Neural cell (in vitro differentiated cells): ENCODE data around the gene TSPOAP1. TPM values are rescaled to one million over a fixed set of nuclear protein-coding genes. Genes with fewer than 3 reads are reported as not detected.

Source experiments
- H2AFZ ChIP-seq: fragments of 200-600, 300-800 bp; sonication (generic), shearing (Covaris generic); 2 replicates; pipeline ENCODE4 v1.6.0; 2014; ENCODE audit warnings: low read depth, mild to moderate bottlenecking, antibody characterized with exemption, low read length, moderate library complexity
- H3F3A ChIP-seq: fragments of 200-600 bp; shearing (Covaris generic); 2 replicates; pipeline ENCODE4 v1.6.1; 2016; ENCODE audit warnings: mild to moderate bottlenecking, moderate library complexity, mixed read lengths, antibody characterized with exemption, low read length; ENCODE audit not compliant: insufficient read depth, poor library complexity, severe bottlenecking
- H3K27ac ChIP-seq: fragments of 200-600, 300-800 bp; sonication (generic), shearing (Covaris generic); 2 replicates; pipeline ENCODE4 v1.5.1; 2014; ENCODE audit warnings: mild to moderate bottlenecking, low read length, moderate library complexity
- H3K27me3 ChIP-seq: fragments of 300-800, 200-600 bp; sonication (generic), shearing (Covaris generic); 2 replicates; pipeline ENCODE4 v1.6.0; 2014; ENCODE audit warnings: mild to moderate bottlenecking, low read depth, low read length, moderate library complexity; ENCODE audit not compliant: insufficient read depth
- H3K36me3 ChIP-seq: fragments of 300-800, 200-600 bp; sonication (generic), shearing (Covaris generic); 2 replicates; pipeline ENCODE4 v1.5.1; 2014; ENCODE audit warnings: mild to moderate bottlenecking, antibody characterized with exemption, low read length, moderate library complexity; ENCODE audit not compliant: insufficient read depth
- H3K4me2 ChIP-seq: fragments of 300-800, 200-600 bp; sonication (generic), shearing (Covaris generic); 2 replicates; pipeline ENCODE4 v1.6.0; 2014; ENCODE audit warnings: mild to moderate bottlenecking, low read length
- H3K4me3 ChIP-seq: fragments of 300-800, 200-600 bp; sonication (generic), shearing (Covaris generic); 2 replicates; pipeline ENCODE4 v1.5.1; 2014; ENCODE audit warnings: mild to moderate bottlenecking, low read length, moderate library complexity
- H3K79me2 ChIP-seq: fragments of 200-600 bp; shearing (Covaris generic); replicated peaks from 2 replicates; pipeline ENCODE4 v1.6.0; 2014; ENCODE audit warnings: mild to moderate bottlenecking, low read length, moderate library complexity; ENCODE audit not compliant: insufficient read depth
- H3K9ac ChIP-seq: fragments of 300-800, 200-600 bp; sonication (generic), shearing (Covaris generic); 2 replicates; pipeline ENCODE4 v1.6.1; 2016; ENCODE audit warnings: mild to moderate bottlenecking, low read length, mixed read lengths
- H3K9me2 ChIP-seq: fragments of 200-600 bp; shearing (Covaris generic); 2 replicates; pipeline ENCODE4 v1.6.1; 2016; ENCODE audit warnings: mild to moderate bottlenecking, low read length, mixed read lengths; ENCODE audit not compliant: insufficient read depth
- H3K9me3 ChIP-seq: fragments of 200-600, 300-800 bp; sonication (generic), shearing (Covaris generic); 2 replicates; pipeline ENCODE4 v1.6.1; 2016; ENCODE audit warnings: mild to moderate bottlenecking, mixed run types, low read length, moderate library complexity, mixed read lengths
- H4K20me1 ChIP-seq: fragments of 200-600 bp; shearing (Covaris generic); 2 replicates; pipeline ENCODE4 v1.6.1; 2016; ENCODE audit warnings: mild to moderate bottlenecking, mixed run types; ENCODE audit not compliant: insufficient read depth
- CTCF ChIP-seq: fragments of 450-650 bp; IDR thresholded peaks from 2 replicates; pipeline ENCODE4 v1.5.1; 2014; ENCODE audit warnings: antibody characterized with exemption, mild to moderate bottlenecking, moderate library complexity; ENCODE audit not compliant: poor library complexity, severe bottlenecking
- EP300 ChIP-seq: fragments of 450-650 bp; conservative IDR thresholded peaks from 2 replicates; pipeline ENCODE4 v1.6.1; 2014; ENCODE audit warnings: antibody characterized with exemption, mild to moderate bottlenecking, moderate library complexity; ENCODE audit not compliant: poor library complexity, severe bottlenecking
- EZH2 ChIP-seq: fragments of 200-600, 300-800 bp; shearing (Covaris generic), sonication (generic); IDR thresholded peaks from 2 replicates; pipeline ENCODE4 v1.6.1; 2014; ENCODE audit warnings: antibody characterized with exemption, low read length, borderline replicate concordance, mild to moderate bottlenecking; ENCODE audit not compliant: insufficient read depth, poor library complexity, severe bottlenecking
- MXI1 ChIP-seq: fragments of 450-650 bp; conservative IDR thresholded peaks from 2 replicates; pipeline ENCODE4 v1.6.1; 2014; ENCODE audit warnings: antibody characterized with exemption, mild to moderate bottlenecking; ENCODE audit not compliant: poor library complexity, severe bottlenecking
- POLR2AphosphoS5 ChIP-seq: IDR thresholded peaks from 2 replicates; pipeline ENCODE4 v1.6.1; 2012
- RAD21 ChIP-seq: fragments of 450-650 bp; conservative IDR thresholded peaks from 2 replicates; pipeline ENCODE4 v1.6.1; 2014; ENCODE audit warnings: antibody characterized with exemption, mild to moderate bottlenecking, moderate library complexity
- SMC3 ChIP-seq: fragments of 450-650 bp; conservative IDR thresholded peaks from 2 replicates; pipeline ENCODE4 v1.6.1; 2014; ENCODE audit warnings: antibody characterized with exemption, mild to moderate bottlenecking, moderate library complexity; ENCODE audit not compliant: poor library complexity
- TAF1 ChIP-seq: IDR thresholded peaks from 2 replicates; pipeline ENCODE4 v1.6.1; 2012; ENCODE audit warnings: low read depth
- polyA plus RNA-seq: library from polyadenylated mRNA; depleted of rRNA; stranded (reverse); fragments of >200 nt; gene quantifications from 2 replicates; pipeline ENCODE4 v1.2.3, GENCODE V29; 2014
- TF ChIP-seq, protein P1 (sequence below): IDR thresholded peaks from 2 replicates; pipeline ENCODE4 v1.6.1; 2012; ENCODE audit warnings: borderline replicate concordance

TSPOAP1 gene
- polyA plus RNA-seq, 1 donor from 2014 or later: 103 TPM

DNA sequence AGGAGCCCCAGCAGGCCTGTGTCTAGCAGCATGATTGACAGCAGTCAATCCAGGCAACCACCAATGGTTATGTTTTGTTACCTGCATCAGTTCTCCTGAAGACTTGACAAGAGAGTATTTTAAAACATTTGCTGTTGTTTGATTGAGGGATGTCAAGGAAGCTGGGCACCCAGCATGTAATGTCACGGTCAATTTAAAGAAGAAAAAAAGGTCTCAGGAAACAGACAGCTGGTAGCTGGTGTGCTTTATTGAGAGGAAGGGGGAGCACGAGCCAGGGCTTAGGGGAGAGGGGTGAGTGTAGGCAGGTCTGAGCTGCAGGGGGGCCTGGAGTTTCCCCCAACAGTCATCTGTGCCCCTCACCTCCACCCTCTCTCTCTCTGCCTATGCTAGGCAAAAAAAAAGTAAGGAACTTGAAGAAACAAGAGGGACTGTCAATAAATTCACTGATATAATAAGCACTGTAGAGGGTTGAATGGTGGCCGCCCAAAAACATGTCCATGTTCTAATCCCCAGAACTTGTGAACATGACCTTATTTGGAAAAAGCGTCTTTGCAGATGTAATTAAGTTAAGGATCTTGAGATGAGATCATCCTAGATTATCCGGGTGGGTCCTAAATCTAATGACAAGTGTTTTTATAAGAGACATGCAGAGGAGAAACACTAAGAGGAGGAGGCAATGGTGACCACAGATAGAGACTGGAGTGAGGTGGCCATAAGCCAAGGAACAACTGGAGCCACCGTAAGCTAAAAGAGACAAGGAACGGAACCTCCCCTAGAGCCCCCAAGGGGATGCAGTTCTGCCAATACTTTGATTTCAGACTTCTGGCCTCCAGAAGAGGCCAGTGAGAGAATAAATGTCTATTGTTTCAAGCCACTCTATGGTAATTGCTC, 14.5 kb downstream of the TSPOAP1 start:
- Histone ChIP-seq H2AFZ (no peak overlapping the region), H3K9me3 (no peaks in the 10 kb centered on the region), H3K9ac (no peak overlapping the region), H3F3A (no peaks in the 10 kb centered on the region), H4K20me1 (no peaks in the 10 kb centered on the region), H3K4me2 (no peak overlapping the region), H3K27me3 (no peaks in the 10 kb centered on the region), H3K36me3 (no peaks in the 10 kb centered on the region), H3K4me3 (no peak overlapping the region), H3K27ac (no peak overlapping the region), H3K79me2 (no peaks in the 10 kb centered on the region), H3K9me2 (no peaks in the 10 kb centered on the region)
- no peak for TF ChIP-seq RAD21
- peak; percentile 15 for TF ChIP-seq POLR2AphosphoS5
- TF ChIP-seq EZH2: no peak
- TF ChIP-seq MXI1: no peak
- no peak for TF ChIP-seq TAF1
- no peak for TF ChIP-seq CTCF
- no peak for TF ChIP-seq SMC3
- TF ChIP-seq EP300: peak; percentile 64
- TF ChIP-seq, protein P1, sequence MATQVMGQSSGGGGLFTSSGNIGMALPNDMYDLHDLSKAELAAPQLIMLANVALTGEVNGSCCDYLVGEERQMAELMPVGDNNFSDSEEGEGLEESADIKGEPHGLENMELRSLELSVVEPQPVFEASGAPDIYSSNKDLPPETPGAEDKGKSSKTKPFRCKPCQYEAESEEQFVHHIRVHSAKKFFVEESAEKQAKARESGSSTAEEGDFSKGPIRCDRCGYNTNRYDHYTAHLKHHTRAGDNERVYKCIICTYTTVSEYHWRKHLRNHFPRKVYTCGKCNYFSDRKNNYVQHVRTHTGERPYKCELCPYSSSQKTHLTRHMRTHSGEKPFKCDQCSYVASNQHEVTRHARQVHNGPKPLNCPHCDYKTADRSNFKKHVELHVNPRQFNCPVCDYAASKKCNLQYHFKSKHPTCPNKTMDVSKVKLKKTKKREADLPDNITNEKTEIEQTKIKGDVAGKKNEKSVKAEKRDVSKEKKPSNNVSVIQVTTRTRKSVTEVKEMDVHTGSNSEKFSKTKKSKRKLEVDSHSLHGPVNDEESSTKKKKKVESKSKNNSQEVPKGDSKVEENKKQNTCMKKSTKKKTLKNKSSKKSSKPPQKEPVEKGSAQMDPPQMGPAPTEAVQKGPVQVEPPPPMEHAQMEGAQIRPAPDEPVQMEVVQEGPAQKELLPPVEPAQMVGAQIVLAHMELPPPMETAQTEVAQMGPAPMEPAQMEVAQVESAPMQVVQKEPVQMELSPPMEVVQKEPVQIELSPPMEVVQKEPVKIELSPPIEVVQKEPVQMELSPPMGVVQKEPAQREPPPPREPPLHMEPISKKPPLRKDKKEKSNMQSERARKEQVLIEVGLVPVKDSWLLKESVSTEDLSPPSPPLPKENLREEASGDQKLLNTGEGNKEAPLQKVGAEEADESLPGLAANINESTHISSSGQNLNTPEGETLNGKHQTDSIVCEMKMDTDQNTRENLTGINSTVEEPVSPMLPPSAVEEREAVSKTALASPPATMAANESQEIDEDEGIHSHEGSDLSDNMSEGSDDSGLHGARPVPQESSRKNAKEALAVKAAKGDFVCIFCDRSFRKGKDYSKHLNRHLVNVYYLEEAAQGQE: no peak

DNA sequence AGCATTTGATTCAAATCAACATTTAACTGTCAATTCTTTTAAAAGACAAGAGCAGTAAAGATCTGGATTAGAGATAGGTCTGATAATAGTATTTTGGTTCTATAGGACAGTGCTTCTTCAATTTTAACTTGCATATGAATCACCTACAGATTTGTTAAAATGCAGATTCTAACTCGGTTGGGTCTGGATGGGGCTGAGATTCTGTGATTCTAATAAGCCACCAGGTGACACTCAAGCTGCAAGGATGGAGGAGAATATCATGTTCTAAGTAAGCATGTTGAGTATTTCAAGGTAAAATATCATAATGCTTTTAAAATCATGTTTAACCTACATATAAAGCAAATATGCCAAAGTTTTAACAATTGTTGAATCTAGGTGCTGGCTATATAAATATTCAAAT, 15.8 kb downstream of the TSPOAP1 start:
- no peak overlapping the region for H3K9ac ChIP-seq

More for the DNA sequence above, 15.8 kb downstream of the TSPOAP1 start:
- Histone ChIP-seq H3K4me3 (no peak overlapping the region), H3K4me2 (no peak overlapping the region), H3K9me2 (no peaks in the 10 kb centered on the region), H3K36me3 (no peaks in the 10 kb centered on the region), H3F3A (no peaks in the 10 kb centered on the region), H3K27me3 (no peaks in the 10 kb centered on the region), H2AFZ (no peak overlapping the region), H3K27ac (no peak overlapping the region), H3K9me3 (no peaks in the 10 kb centered on the region), H4K20me1 (no peaks in the 10 kb centered on the region), H3K79me2 (no peaks in the 10 kb centered on the region)
- no peak for TF ChIP-seq MXI1
- no peak for TF ChIP-seq EP300
- TF ChIP-seq TAF1: no peak
- TF ChIP-seq, protein P1: no peak
- no peak for TF ChIP-seq EZH2
- TF ChIP-seq CTCF: no peak
- TF ChIP-seq SMC3: no peak
- TF ChIP-seq POLR2AphosphoS5: no peak
- no peak for TF ChIP-seq RAD21
